Mucosa of gallbladder (tissue), 1 donor: ENCODE results near the gene MPZL2. TPM values are rescaled to one million over a fixed set of nuclear protein-coding genes. Genes with fewer than 3 reads are reported as not detected.
"Not testable (repeated sequence)": the region's sequence is repeated elsewhere in the genome, so short reads cannot be mapped to it uniquely, and the experiment has no call there.

ENCODE experiments used
- DNase-seq: peaks from one replicate; pipeline ENCODE4 v3.0.0-alpha.2; 2020; ENCODE audit warnings: low spot score
- total RNA-seq: library from RNA; stranded (reverse); gene quantifications from one replicate; pipeline ENCODE4 v1.2.1, GENCODE V29; 2021
- donor health status: DM: no; HTN: no; CAD: no.

Gene MPZL2
- 72.5 TPM for total RNA-seq

- DNase-seq: peak; percentile 80
Observed at GRCh38 chr11:118263695-118264568, at the start of gene MPZL2. Gene MPZL2 (minus strand): TSS chr11:118264297. CDS start chr11:118264153, 144 bp downstream.

GRCh38 chr11:118313242-118313641 lies 49.1 kb upstream of the MPZL2 start:
- no peak for DNase-seq

- DNase-seq: no peak
Observed at GRCh38 chr11:118312328-118312727, 48.2 kb upstream of the MPZL2 start.

- no peak for DNase-seq
Observed at GRCh38 chr11:118311518-118311917, 47.4 kb upstream of the MPZL2 start.

- no peak for DNase-seq
Observed at GRCh38 chr11:118310781-118311485, 46.8 kb upstream of the MPZL2 start.

- DNase-seq: no peak
Observed at GRCh38 chr11:118310271-118310670, 46.2 kb upstream of the MPZL2 start.

- not testable (repeated sequence) for DNase-seq
Observed at GRCh38 chr11:118308995-118309528, 45.0 kb upstream of the MPZL2 start.

- DNase-seq: no peak
Observed at GRCh38 chr11:118306556-118306955, 42.5 kb upstream of the MPZL2 start.

GRCh38 chr11:118305726-118306125 lies 41.6 kb upstream of the MPZL2 start:
- no peak for DNase-seq

- DNase-seq: no peak
Observed at GRCh38 chr11:118304568-118305248, 40.6 kb upstream of the MPZL2 start, which contains the start of gene CD3E. Gene CD3E (plus strand): TSS chr11:118304730. CDS start chr11:118304953, 223 bp downstream.

GRCh38 chr11:118304227-118304567 lies 40.1 kb upstream of the MPZL2 start:
- DNase-seq: no peak

- DNase-seq: no peak
Observed at GRCh38 chr11:118301600-118302195, 37.6 kb upstream of the MPZL2 start.

- peak; percentile 50 for DNase-seq
Observed at GRCh38 chr11:118295815-118296454, 31.8 kb upstream of the MPZL2 start.

GRCh38 chr11:118295199-118295598 lies 31.1 kb upstream of the MPZL2 start:
- DNase-seq: no peak

GRCh38 chr11:118294053-118294452 lies 30.0 kb upstream of the MPZL2 start:
- DNase-seq: no peak

GRCh38 chr11:118291477-118292135 lies 27.5 kb upstream of the MPZL2 start:
- no peak for DNase-seq

- peak; percentile 62 for DNase-seq
Observed at GRCh38 chr11:118290923-118291322, 26.8 kb upstream of the MPZL2 start.

- DNase-seq: no peak
Observed at GRCh38 chr11:118289401-118289800, 25.3 kb upstream of the MPZL2 start.

- DNase-seq: no peak
Observed at GRCh38 chr11:118287006-118287405, 22.9 kb upstream of the MPZL2 start.

- no peak for DNase-seq
Observed at GRCh38 chr11:118286545-118286944, 22.4 kb upstream of the MPZL2 start.
